HEK293T (cell line): ENCODE results near the gene PWWP2A.
A peak's percentile ranks its signal among the peaks of the same experiment; 100 is the strongest.

Source experiments
- CTCF ChIA-PET: fragments of 350-600 bp; formaldehyde crosslinking; extraction: SDS; loops from one replicate; lab custom pipeline; 2021; ENCODE audit warnings: antibody characterized with exemption, inconsistent platforms; lab: Yijun Ruan, JAX
- POLR2A ChIA-PET: fragments of 350-600 bp; formaldehyde crosslinking; extraction: SDS; loops from one replicate; lab custom pipeline; 2020; ENCODE audit warnings: antibody characterized with exemption, inconsistent platforms; lab: Yijun Ruan, JAX
- DNase-seq: peaks from one replicate; pipeline ENCODE4 v3.0.0; 2012; ENCODE audit warnings: mixed read lengths; ENCODE audit errors: extremely low spot score
- ARNT ChIP-seq: fragments of 450-650 bp; IDR thresholded peaks from 2 replicates; pipeline ENCODE4 v1.6.1; 2017; ENCODE audit warnings: mild to moderate bottlenecking
- BHLHE40 ChIP-seq: fragments of 450-650 bp; IDR thresholded peaks from 2 replicates; pipeline ENCODE4 v1.6.1; 2016; ENCODE audit warnings: mild to moderate bottlenecking, moderate library complexity, borderline replicate concordance
- CTBP1 ChIP-seq: fragments of 450-650 bp; IDR thresholded peaks from 2 replicates; pipeline ENCODE4 v1.6.1; 2016; ENCODE audit warnings: borderline replicate concordance
- ELF4 ChIP-seq: fragments of 450-650 bp; IDR thresholded peaks from 2 replicates; pipeline ENCODE4 v1.6.1; 2017; ENCODE audit warnings: antibody characterized with exemption
- FOXA1 ChIP-seq: fragments of 450-650 bp; IDR thresholded peaks from 2 replicates; pipeline ENCODE4 v1.6.1; 2016; ENCODE audit warnings: mild to moderate bottlenecking
- FOXK2 ChIP-seq: fragments of 450-650 bp; IDR thresholded peaks from 2 replicates; pipeline ENCODE4 v1.6.1; 2016; ENCODE audit warnings: mild to moderate bottlenecking
- FOXM1 ChIP-seq: fragments of 450-650 bp; IDR thresholded peaks from 2 replicates; pipeline ENCODE4 v1.6.1; 2017; ENCODE audit warnings: mild to moderate bottlenecking, borderline replicate concordance
- HDGF ChIP-seq: fragments of 450-650 bp; IDR thresholded peaks from 2 replicates; pipeline ENCODE4 v1.6.1; 2017; ENCODE audit warnings: antibody characterized with exemption, borderline replicate concordance
- L3MBTL2 ChIP-seq: fragments of 450-650 bp; conservative IDR thresholded peaks from 2 replicates; pipeline ENCODE4 v1.6.1; 2016; ENCODE audit warnings: mild to moderate bottlenecking
- NFRKB ChIP-seq: fragments of 450-650 bp; IDR thresholded peaks from 2 replicates; pipeline ENCODE4 v1.6.1; 2016; ENCODE audit warnings: mild to moderate bottlenecking, moderate library complexity
- PKNOX1 ChIP-seq: fragments of 450-650 bp; IDR thresholded peaks from 2 replicates; pipeline ENCODE4 v1.6.1; 2016
- SP1 ChIP-seq: fragments of 450-650 bp; IDR thresholded peaks from 2 replicates; pipeline ENCODE4 v1.6.1; 2017
- SUZ12 ChIP-seq: fragments of 450-650 bp; IDR thresholded peaks from 2 replicates; pipeline ENCODE4 v1.6.1; 2016; ENCODE audit warnings: mild to moderate bottlenecking
- TARDBP ChIP-seq: fragments of 450-650 bp; IDR thresholded peaks from 2 replicates; pipeline ENCODE4 v1.6.1; 2016
- ZNF384 ChIP-seq: fragments of 450-650 bp; IDR thresholded peaks from 2 replicates; pipeline ENCODE4 v1.6.1; 2016

Gene PWWP2A

GRCh38 chr5:160119142-160119904, at the start of gene PWWP2A:
PWWP2A (minus strand) TSS chr5:160119450; CDS start chr5:160119388, 62 bp downstream.
- ChIA-PET POLR2A (interaction anchor here (0.6 to 1.6 kb wide), 7 partner anchors 14 to 300 kb away, joined by 3 to 4 read pairs (median 3); no protein-coding TSS in a partner anchor), CTCF (interaction anchor here (0.6 to 1.6 kb wide), 2 partner anchors 37 to 38 kb away, joined by 3 read pairs; no protein-coding TSS in a partner anchor)
- DNase-seq: peak; percentile 91
- no peak for TF ChIP-seq TARDBP
- peak; percentile 100 for TF ChIP-seq PKNOX1
- no peak for TF ChIP-seq FOXM1
- no peak for TF ChIP-seq FOXK2
- no peak for TF ChIP-seq NFRKB
- TF ChIP-seq SP1: peak; percentile 71

DNA sequence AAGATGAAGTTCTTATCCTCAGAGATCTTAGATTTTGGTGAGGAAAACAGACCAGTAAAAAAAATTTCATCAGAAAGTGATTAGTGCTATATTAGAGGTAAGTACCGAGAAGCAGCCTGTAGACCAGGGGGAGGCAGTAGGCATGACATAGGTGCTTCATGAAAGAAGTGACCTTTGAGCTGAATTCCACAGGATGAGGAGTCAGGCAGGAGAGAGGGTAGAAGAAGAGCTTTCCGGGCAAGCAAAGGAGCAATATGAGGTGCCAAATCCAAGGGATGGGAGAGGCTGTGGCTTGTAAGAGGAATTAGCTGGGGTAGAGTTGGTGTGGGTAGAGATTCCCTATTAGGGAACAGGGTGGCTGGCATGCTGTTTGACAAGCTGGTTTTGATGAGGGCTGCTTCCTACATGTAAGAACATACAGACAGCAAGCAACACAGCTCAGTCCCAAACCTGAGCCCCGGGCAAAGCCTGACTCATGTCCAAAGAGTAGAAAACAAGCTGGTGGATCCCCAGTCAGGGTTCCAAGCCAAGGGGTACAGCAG, 48.4 kb upstream of the PWWP2A start:
- ChIA-PET POLR2A (no interaction called here), CTCF (interaction anchor here (0.9 kb wide), 1 partner anchor 31 kb away, joined by 3 read pairs; no protein-coding TSS in a partner anchor)
- no peak for TF ChIP-seq NFRKB
- no peak for TF ChIP-seq FOXA1
- TF ChIP-seq PKNOX1: no peak
- TF ChIP-seq ARNT: no peak
- no peak for TF ChIP-seq FOXK2
- TF ChIP-seq BHLHE40: no peak
- TF ChIP-seq FOXM1: no peak
- TF ChIP-seq SUZ12: no peak
- TF ChIP-seq HDGF: no peak
- no peak for TF ChIP-seq SP1
- no peak for TF ChIP-seq ELF4
- no peak for TF ChIP-seq L3MBTL2
- no peak for TF ChIP-seq ZNF384
- TF ChIP-seq TARDBP: no peak
- no peak for DNase-seq

DNA sequence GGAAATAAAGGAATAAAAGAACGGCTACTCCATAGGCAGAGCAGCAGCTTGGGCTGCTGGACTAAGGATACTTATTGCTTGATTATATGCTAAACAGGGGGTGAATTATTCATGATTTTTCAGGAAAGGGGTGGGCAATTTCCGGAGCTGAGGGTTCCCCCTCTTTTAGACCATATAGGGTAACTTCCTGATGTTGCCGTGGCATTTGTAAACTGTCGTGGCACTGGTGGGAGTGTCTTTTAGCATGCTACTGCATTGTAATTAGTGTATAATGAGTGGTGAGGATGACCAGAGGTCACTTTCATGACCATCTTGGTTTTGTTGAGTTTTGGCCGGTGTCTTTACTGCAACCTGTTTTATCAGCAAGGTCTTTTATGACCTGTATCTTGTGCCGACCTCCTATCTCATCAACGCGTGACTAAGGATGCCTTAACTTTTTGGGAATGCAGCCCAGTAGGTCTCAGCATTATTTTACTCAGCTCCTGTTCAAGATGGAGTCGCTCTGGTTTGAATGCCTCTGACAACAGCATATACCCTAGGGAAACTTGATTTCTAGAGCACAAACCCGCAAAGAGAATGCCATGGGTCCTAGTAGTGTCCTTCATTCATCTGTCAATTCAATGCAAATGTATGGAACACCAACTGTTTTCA, 47.8 kb upstream of the PWWP2A start:
- ChIA-PET CTCF (no interaction called here), POLR2A (no interaction called here)
- TF ChIP-seq CTBP1 (no peak), HDGF (no peak), BHLHE40 (no peak)
- DNase-seq: no peak

DNA sequence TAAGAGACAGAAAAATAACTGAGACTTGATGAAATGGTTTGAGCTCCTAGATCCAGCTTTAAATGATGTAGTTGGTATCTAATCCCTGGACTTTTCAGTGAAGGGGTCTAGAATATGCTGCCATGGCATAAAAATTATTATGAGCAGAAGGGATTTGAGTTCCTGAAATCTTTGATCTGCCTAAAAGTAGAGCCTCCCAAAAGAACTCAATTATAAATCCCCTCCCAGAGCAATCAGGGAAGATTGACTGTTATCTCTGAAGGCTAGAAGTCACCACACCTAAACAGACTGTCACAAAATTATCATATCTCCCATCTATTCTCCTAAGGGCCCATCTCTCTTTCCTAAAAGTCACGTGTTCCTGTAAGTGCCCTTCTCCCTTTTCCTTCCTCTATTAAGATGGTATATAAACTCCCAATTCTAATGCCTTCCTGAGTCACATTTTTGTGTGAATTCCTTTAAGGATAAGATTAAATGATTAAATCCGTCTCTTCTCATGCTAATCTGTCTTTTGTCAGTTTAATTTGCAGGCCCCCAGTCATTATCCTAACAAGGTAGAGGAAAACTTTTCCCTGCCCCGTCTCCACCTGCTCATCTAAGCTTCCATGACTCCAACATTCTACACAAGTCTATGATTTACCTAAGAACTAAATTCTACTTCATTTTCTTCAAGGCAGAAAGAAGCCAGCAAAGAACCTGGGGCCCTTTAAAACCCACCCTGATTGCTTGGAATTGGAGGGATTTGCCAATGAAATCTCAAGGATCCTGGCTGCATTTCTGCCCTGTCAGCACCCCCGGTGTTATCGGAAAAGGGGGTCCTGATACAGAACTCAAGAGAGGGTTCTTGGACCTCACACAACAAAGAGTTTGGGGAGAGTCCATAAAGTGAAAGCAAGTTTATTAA, 47.1 kb upstream of the PWWP2A start:
- DNase-seq: no peak
- POLR2A ChIA-PET: interaction anchor here (0.6 kb wide), 1 partner anchor 10 kb away, joined by 3 read pairs; no protein-coding TSS in a partner anchor
- CTCF ChIA-PET: interaction anchor here (0.5 kb wide), 1 partner anchor 144 kb away, joined by 3 read pairs; no protein-coding TSS in a partner anchor
- TF ChIP-seq PKNOX1 (no peak), FOXA1 (no peak), ZNF384 (no peak), ARNT (no peak), NFRKB (no peak), BHLHE40 (no peak), FOXM1 (no peak), ELF4 (no peak)

GRCh38 chr5:160165137-160166068, 46.2 kb upstream of the PWWP2A start:
- POLR2A ChIA-PET: interaction anchor here (0.6 kb wide), 1 partner anchor 11 kb away, joined by 3 read pairs; no protein-coding TSS in a partner anchor
- DNase-seq: no peak
- CTCF ChIA-PET: interaction anchor here (0.5 to 0.6 kb wide), 2 partner anchors 111 to 143 kb away, joined by 3 to 4 read pairs; no protein-coding TSS in a partner anchor
- TF ChIP-seq PKNOX1 (peak; percentile 68; the same call in 1 of the 2 replicates), SUZ12 (no peak)
